Activated gamma-delta T cell (primary cell): ENCODE results near the gene CASKIN2.

Source experiments
- DNase-seq: peaks from one replicate; lab custom pipeline; 2025; lab: John Stamatoyannopoulos, UW
- total RNA-seq, 2 donors: gene quantifications; one replicate each; lab custom pipeline; 2026; lab: John Stamatoyannopoulos, UW

CASKIN2 gene
- total RNA-seq: 1.6 to 2.0 reads per million in 2 donors

GRCh38 chr17:75515496-75516254 lies at the start of gene CASKIN2:
TSS of gene CASKIN2 (minus strand) at chr17:75515537. CDS start at chr17:75513804, 1,733 bp downstream.
- DNase-seq: peak; percentile 61

- no peak for DNase-seq
Observed at GRCh38 chr17:75565066-75565465, 49.7 kb upstream of the CASKIN2 start.

- DNase-seq: no peak
Observed at GRCh38 chr17:75564195-75564594, 48.9 kb upstream of the CASKIN2 start.

- DNase-seq: no peak
Observed at GRCh38 chr17:75563063-75563758, 47.9 kb upstream of the CASKIN2 start.

- DNase-seq: no peak
Observed at GRCh38 chr17:75561927-75562603, 46.7 kb upstream of the CASKIN2 start.

GRCh38 chr17:75559958-75560533 lies 44.7 kb upstream of the CASKIN2 start:
- no peak for DNase-seq

GRCh38 chr17:75558666-75559530 lies 43.6 kb upstream of the CASKIN2 start:
- no peak for DNase-seq

- no peak for DNase-seq
Observed at GRCh38 chr17:75557852-75558665, 42.7 kb upstream of the CASKIN2 start.

GRCh38 chr17:75557075-75557851 lies 41.9 kb upstream of the CASKIN2 start:
- no peak for DNase-seq

GRCh38 chr17:75555679-75556153 lies 40.4 kb upstream of the CASKIN2 start:
- no peak for DNase-seq

GRCh38 chr17:75553295-75554110 lies 38.2 kb upstream of the CASKIN2 start:
- DNase-seq: no peak

GRCh38 chr17:75552425-75553294 lies 37.3 kb upstream of the CASKIN2 start:
- DNase-seq: no peak

GRCh38 chr17:75551266-75551665 lies 35.9 kb upstream of the CASKIN2 start:
- no peak for DNase-seq

GRCh38 chr17:75550139-75550465 lies 34.8 kb upstream of the CASKIN2 start:
- no peak for DNase-seq

GRCh38 chr17:75549246-75550138 lies 34.2 kb upstream of the CASKIN2 start:
- no peak for DNase-seq

- DNase-seq: no peak
Observed at GRCh38 chr17:75548813-75549212, 33.5 kb upstream of the CASKIN2 start.

GRCh38 chr17:75547091-75547490 lies 31.8 kb upstream of the CASKIN2 start:
- DNase-seq: no peak
